C4-2B (cell line): Measurements from ENCODE around the gene ACOXL.

Source experiments
- ZFX ChIP-seq: fragments of 450-650 bp; IDR thresholded peaks from 2 replicates; pipeline ENCODE4 v1.6.1; 2017
- TF ChIP-seq, protein P1 (sequence below): fragments of 450-650 bp; conservative IDR thresholded peaks from 2 replicates; pipeline ENCODE4 v1.5.1; 2017; ENCODE audit warnings: mild to moderate bottlenecking

DNA sequence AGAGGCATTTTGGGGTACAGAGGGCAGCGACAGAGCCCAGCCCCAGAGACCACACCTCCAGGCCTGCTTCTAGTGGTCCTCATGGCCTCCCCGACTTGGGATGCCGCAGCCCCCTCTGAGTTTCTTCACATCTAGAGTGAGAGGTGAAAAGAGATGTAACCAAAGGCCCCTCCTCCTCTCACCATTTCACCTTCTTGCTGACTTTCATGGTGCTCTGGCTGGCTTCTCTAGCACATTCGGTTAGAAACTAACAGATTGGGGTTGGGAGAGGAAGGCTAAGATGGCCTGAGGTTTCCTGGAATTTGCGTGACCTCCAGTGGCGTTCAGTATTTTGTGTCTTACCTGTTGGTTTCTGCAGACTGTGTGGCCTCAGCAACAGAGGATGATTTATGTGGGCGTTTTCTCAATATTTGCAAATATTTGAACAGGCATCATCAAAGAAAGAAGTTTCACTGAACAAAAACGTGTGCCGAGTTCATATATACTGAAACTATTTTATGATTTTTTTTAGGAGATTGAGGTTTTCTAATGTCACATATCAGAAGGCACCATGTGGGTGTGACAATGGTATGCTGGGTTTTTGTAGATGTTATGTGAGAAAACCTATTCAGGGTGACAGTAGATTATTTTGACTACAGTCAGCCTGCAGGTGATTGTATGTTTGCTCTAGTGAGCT, 318.5 kb downstream of the ACOXL start:
- TF ChIP-seq, protein P1, sequence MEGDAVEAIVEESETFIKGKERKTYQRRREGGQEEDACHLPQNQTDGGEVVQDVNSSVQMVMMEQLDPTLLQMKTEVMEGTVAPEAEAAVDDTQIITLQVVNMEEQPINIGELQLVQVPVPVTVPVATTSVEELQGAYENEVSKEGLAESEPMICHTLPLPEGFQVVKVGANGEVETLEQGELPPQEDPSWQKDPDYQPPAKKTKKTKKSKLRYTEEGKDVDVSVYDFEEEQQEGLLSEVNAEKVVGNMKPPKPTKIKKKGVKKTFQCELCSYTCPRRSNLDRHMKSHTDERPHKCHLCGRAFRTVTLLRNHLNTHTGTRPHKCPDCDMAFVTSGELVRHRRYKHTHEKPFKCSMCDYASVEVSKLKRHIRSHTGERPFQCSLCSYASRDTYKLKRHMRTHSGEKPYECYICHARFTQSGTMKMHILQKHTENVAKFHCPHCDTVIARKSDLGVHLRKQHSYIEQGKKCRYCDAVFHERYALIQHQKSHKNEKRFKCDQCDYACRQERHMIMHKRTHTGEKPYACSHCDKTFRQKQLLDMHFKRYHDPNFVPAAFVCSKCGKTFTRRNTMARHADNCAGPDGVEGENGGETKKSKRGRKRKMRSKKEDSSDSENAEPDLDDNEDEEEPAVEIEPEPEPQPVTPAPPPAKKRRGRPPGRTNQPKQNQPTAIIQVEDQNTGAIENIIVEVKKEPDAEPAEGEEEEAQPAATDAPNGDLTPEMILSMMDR, result no peak
- no peak for TF ChIP-seq ZFX
